Activated CD8-positive, alpha-beta T cell treated with anti-CD3 and anti-CD28 coated beads for 36 hours (primary cell): Measurements from ENCODE around the gene EIF4G1. TPM values are rescaled to one million over a fixed set of nuclear protein-coding genes. Genes with fewer than 3 reads are reported as not detected.

Experiments
- ATAC-seq: fragments of 200-7000 bp; cut with Tn5 transposase; one replicate; pipeline ENCODE4 v1.10.0; 2021; ENCODE audit warnings: mild to moderate bottlenecking, moderate library complexity
- CTCF ChIA-PET: fragments of 350-600 bp; sonication (Branson Sonifier 250); formaldehyde crosslinking; loops from one replicate; lab custom pipeline; 2021; ENCODE audit warnings: antibody characterized with exemption; lab: Charles Lee
- POLR2A ChIA-PET: fragments of 350-600 bp; sonication (Branson Sonifier 250); formaldehyde crosslinking; loops from one replicate; lab custom pipeline; 2021; ENCODE audit warnings: antibody characterized with exemption; lab: Charles Lee
- DNase-seq: peaks from one replicate; pipeline ENCODE4 v3.0.0-alpha.2; 2020
- H3K27ac Mint-ChIP-seq: one replicate; pipeline ENCODE4 v1.8.0; 2021; ENCODE audit warnings: mild to moderate bottlenecking, mixed read lengths
- H3K27me3 Mint-ChIP-seq: one replicate; pipeline ENCODE4 v1.8.0; 2021; ENCODE audit warnings: mixed read lengths
- H3K36me3 Mint-ChIP-seq: one replicate; pipeline ENCODE4 v1.8.0; 2021; ENCODE audit warnings: low read depth, mixed read lengths
- H3K4me1 Mint-ChIP-seq: one replicate; pipeline ENCODE4 v1.8.0; 2021; ENCODE audit warnings: low read depth, mixed read lengths
- H3K4me3 Mint-ChIP-seq: one replicate; pipeline ENCODE4 v1.8.0; 2021; ENCODE audit warnings: mild to moderate bottlenecking, moderate library complexity, mixed read lengths
- H3K9me3 Mint-ChIP-seq: one replicate; pipeline ENCODE4 v1.8.0; 2021; ENCODE audit warnings: mixed read lengths
- intact Hi-C: fragments of 100-400 bp; cut with micrococcal nuclease; formaldehyde crosslinking; loops from one replicate; pipeline ENCODE4 v1.10.0; 2022
- total RNA-seq, 2 experiments: library from RNA; stranded (reverse); gene quantifications; one replicate each; pipeline ENCODE4 v1.2.3, GENCODE V29; 2021
- TF ChIP-seq, protein P1 (sequence below): fragments of 200-600 bp; IDR thresholded peaks from one replicate; pipeline ENCODE4 v1.8.0; 2022; ENCODE audit warnings: antibody characterized with exemption, mild to moderate bottlenecking

EIF4G1 gene
- total RNA-seq, 2 experiments from 2014 or later, result 429 to 437 TPM

DNA sequence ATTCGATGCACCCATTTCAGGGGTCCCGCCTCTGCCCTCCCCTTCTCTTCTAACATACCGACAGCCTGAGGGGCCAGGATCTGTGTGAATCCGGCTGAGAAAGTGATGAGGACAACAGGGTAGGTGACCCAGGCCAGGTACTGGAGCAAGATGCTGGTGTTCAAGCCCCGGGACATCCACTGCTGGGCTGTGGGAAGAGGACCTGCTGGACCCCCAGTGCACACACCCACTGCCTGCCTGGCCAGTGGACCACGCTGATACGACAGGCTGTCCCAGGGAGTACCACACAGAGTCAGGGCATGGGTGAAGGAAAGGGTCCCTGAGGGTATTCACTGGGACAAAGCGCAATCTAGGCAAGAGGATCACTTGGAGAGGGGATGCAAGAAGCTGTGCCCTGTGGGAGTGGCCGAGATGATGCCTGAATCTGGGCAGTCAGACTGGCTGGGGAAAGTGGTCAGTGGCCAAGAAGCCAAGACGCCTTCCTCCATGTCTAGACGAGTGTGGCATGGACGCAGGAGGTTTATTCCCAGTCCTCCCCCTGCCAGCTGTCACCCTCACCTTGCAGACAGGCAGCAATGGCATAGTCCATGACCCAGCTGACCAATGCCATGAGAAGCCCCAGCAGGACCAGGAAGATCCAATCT lies 43.8 kb downstream of the EIF4G1 start:
- ChIA-PET CTCF (interaction anchor here (1.5 to 6.6 kb wide), 2 partner anchors 14 to 183 kb away, joined by 6 to 29 read pairs; no protein-coding TSS in a partner anchor), POLR2A (interaction anchor here (1.5 to 2.8 kb wide), 3 partner anchors 10 to 23 kb away, joined by 3 to 10 read pairs (median 5); partner anchors contain the start of gene CHRD)
- ATAC-seq (no peak), DNase-seq (no peak)
- TF ChIP-seq, protein P1, sequence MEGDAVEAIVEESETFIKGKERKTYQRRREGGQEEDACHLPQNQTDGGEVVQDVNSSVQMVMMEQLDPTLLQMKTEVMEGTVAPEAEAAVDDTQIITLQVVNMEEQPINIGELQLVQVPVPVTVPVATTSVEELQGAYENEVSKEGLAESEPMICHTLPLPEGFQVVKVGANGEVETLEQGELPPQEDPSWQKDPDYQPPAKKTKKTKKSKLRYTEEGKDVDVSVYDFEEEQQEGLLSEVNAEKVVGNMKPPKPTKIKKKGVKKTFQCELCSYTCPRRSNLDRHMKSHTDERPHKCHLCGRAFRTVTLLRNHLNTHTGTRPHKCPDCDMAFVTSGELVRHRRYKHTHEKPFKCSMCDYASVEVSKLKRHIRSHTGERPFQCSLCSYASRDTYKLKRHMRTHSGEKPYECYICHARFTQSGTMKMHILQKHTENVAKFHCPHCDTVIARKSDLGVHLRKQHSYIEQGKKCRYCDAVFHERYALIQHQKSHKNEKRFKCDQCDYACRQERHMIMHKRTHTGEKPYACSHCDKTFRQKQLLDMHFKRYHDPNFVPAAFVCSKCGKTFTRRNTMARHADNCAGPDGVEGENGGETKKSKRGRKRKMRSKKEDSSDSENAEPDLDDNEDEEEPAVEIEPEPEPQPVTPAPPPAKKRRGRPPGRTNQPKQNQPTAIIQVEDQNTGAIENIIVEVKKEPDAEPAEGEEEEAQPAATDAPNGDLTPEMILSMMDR, result no peak
- intact Hi-C loops, result no loop called here
- Mint-ChIP-seq H3K4me3 (no peak overlapping the region), H3K4me1 (peaks cover 14% of the 10 kb centered on the region), H3K27ac (no peak overlapping the region), H3K27me3 (no peaks in the 10 kb centered on the region), H3K36me3 (peaks cover under 1% of the 10 kb centered on the region), H3K9me3 (no peaks in the 10 kb centered on the region)

DNA sequence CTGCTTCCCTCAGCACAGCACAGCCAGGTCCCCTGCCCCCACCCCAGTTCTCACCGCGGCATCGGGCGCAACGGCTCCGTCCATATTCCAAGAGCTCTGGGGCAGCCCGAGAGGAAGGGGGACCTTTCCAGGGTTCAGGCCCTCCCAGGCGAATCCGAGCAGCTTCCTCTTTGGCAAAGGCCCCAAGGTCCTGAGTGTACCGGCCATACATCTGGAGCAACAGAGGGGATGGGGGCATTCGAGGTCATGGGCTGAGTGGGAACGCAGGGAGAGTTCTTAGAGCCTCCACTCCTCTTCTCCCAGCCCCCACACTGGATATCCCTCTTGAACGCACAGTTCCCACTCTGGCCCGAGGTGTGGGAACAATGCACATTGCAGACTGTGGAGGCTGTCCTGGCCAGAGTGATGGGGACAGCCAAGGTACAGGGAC lies 44.5 kb downstream of the EIF4G1 start:
- Mint-ChIP-seq H3K27ac (no peak overlapping the region), H3K36me3 (peaks cover 7% of the 10 kb centered on the region), H3K27me3 (no peaks in the 10 kb centered on the region), H3K4me3 (no peak overlapping the region), H3K4me1 (peaks cover 12% of the 10 kb centered on the region), H3K9me3 (no peaks in the 10 kb centered on the region)
- DNase-seq, result no peak
- ATAC-seq, result no peak
- TF ChIP-seq, protein P1, result no peak
- intact Hi-C loops, result no loop called here
- POLR2A ChIA-PET, result interaction anchor here (1.0 to 2.8 kb wide), 4 partner anchors 11 to 24 kb away, joined by 3 to 10 read pairs (median 4); partner anchors contain the start of gene CHRD
- CTCF ChIA-PET, result interaction anchor here (1.5 to 6.6 kb wide), 2 partner anchors 13 to 183 kb away, joined by 6 to 29 read pairs; no protein-coding TSS in a partner anchor

DNA sequence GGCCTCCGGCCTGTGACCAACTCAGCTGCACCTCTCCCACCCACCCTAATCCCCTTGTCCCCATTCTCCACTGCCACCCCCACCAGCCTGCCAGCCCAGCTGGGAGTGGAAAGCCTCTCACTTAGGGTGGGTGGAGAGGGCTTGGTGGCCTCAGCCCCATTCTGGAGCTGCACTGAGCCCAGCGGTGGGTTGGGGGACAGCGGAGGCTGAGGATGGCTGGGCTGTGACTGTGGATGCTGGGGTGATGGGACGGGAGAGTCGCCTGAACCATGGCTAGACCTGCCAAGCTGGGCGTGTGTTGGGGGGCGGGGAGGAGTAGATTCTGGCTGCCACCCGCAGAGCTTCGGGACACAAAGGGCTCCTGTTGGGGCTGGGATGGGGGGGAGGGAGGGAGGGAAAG lies 45.2 kb downstream of the EIF4G1 start:
- H3K27me3 Mint-ChIP-seq, result no peaks in the 10 kb centered on the region
- CTCF ChIA-PET, result interaction anchor here (1.5 to 6.6 kb wide), 2 partner anchors 13 to 182 kb away, joined by 6 to 29 read pairs; no protein-coding TSS in a partner anchor
- H3K36me3 Mint-ChIP-seq, result peaks cover 11% of the 10 kb centered on the region
- H3K27ac Mint-ChIP-seq, result no peak overlapping the region
- DNase-seq (no peak), ATAC-seq (no peak)
- POLR2A ChIA-PET, result interaction anchor here (1.0 to 2.8 kb wide), 6 partner anchors 12 to 43 kb away, joined by 3 to 10 read pairs (median 4); partner anchors contain the start of gene CHRD
- intact Hi-C loops, result no loop called here
- H3K9me3 Mint-ChIP-seq, result no peaks in the 10 kb centered on the region
- TF ChIP-seq, protein P1, result no peak
- H3K4me3 Mint-ChIP-seq, result no peak overlapping the region
- peaks cover 14% of the 10 kb centered on the region for H3K4me1 Mint-ChIP-seq

DNA sequence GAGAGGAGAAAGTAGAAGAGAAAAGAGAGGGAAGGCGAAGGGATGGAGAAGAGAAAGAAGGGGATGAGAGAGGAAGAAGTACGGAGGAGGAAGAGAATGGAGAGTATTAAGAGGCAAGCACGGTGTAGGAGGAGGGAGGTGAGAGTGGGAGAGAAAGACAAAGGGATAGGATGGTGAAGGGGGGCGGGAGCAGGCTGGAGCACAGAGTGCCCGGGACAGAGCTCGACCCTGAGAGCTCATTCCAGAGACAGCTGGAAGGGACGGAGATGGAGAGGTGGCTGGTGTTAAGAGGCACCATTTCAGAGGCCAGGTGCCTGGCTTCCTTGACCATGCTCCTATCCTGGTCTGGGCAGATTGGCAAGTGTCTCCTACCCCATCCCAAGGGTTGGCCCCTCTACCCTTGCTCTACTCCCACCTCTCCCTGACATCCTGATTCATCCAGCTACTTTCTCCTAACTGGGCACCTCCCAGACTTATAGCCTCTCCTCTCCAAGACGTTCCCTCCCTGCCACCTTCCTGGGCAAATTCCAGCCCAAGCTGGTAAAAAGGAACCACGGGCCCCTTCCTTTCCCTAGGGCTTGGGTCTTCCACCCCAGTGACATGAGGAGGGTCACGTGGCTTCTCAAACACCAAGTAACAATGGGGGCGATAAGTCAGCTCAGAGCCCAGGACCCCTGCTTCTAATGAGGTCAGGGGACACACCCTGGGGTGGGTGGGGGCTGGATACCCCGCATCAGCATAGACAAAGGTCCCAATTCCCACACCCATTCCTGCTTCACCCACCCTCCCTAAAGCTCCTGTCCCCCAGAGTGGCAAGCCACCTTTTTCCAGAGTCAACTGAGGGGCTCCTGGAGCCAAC lies 45.9 kb downstream of the EIF4G1 start:
- peaks cover 18% of the 10 kb centered on the region for H3K36me3 Mint-ChIP-seq
- peak overlapping the region; percentile 73 for H3K4me3 Mint-ChIP-seq
- ATAC-seq, result no peak
- no peak for DNase-seq
- H3K27me3 Mint-ChIP-seq, result no peaks in the 10 kb centered on the region
- H3K27ac Mint-ChIP-seq, result no peak overlapping the region
- no peaks in the 10 kb centered on the region for H3K9me3 Mint-ChIP-seq
- ChIA-PET POLR2A (interaction anchor here (1.5 to 3.0 kb wide), 5 partner anchors 9 to 44 kb away, joined by 4 to 11 read pairs (median 9); no protein-coding TSS in a partner anchor), CTCF (interaction anchor here (6.6 kb wide), 1 partner anchor 12 kb away, joined by 29 read pairs; no protein-coding TSS in a partner anchor)
- TF ChIP-seq, protein P1, result no peak
- H3K4me1 Mint-ChIP-seq, result peaks cover 21% of the 10 kb centered on the region
- intact Hi-C loops, result no loop called here
